Neural cell (in vitro differentiated cells): Measurements from ENCODE around the gene CCL14. TPM values are rescaled to one million over a fixed set of nuclear protein-coding genes. Genes with fewer than 3 reads are reported as not detected.

Experiments
- H2AFZ ChIP-seq: fragments of 200-600, 300-800 bp; sonication (generic), shearing (Covaris generic); 2 replicates; pipeline ENCODE4 v1.6.0; 2014; ENCODE audit warnings: low read depth, mild to moderate bottlenecking, antibody characterized with exemption, low read length, moderate library complexity
- H3F3A ChIP-seq: fragments of 200-600 bp; shearing (Covaris generic); 2 replicates; pipeline ENCODE4 v1.6.1; 2016; ENCODE audit warnings: mild to moderate bottlenecking, moderate library complexity, mixed read lengths, antibody characterized with exemption, low read length; ENCODE audit not compliant: insufficient read depth, poor library complexity, severe bottlenecking
- H3K27ac ChIP-seq: fragments of 200-600, 300-800 bp; sonication (generic), shearing (Covaris generic); 2 replicates; pipeline ENCODE4 v1.5.1; 2014; ENCODE audit warnings: mild to moderate bottlenecking, low read length, moderate library complexity
- H3K27me3 ChIP-seq: fragments of 300-800, 200-600 bp; sonication (generic), shearing (Covaris generic); 2 replicates; pipeline ENCODE4 v1.6.0; 2014; ENCODE audit warnings: mild to moderate bottlenecking, low read depth, low read length, moderate library complexity; ENCODE audit not compliant: insufficient read depth
- H3K36me3 ChIP-seq: fragments of 300-800, 200-600 bp; sonication (generic), shearing (Covaris generic); 2 replicates; pipeline ENCODE4 v1.5.1; 2014; ENCODE audit warnings: mild to moderate bottlenecking, antibody characterized with exemption, low read length, moderate library complexity; ENCODE audit not compliant: insufficient read depth
- H3K4me2 ChIP-seq: fragments of 300-800, 200-600 bp; sonication (generic), shearing (Covaris generic); 2 replicates; pipeline ENCODE4 v1.6.0; 2014; ENCODE audit warnings: mild to moderate bottlenecking, low read length
- H3K4me3 ChIP-seq: fragments of 300-800, 200-600 bp; sonication (generic), shearing (Covaris generic); 2 replicates; pipeline ENCODE4 v1.5.1; 2014; ENCODE audit warnings: mild to moderate bottlenecking, low read length, moderate library complexity
- H3K79me2 ChIP-seq: fragments of 200-600 bp; shearing (Covaris generic); replicated peaks from 2 replicates; pipeline ENCODE4 v1.6.0; 2014; ENCODE audit warnings: mild to moderate bottlenecking, low read length, moderate library complexity; ENCODE audit not compliant: insufficient read depth
- H3K9ac ChIP-seq: fragments of 300-800, 200-600 bp; sonication (generic), shearing (Covaris generic); 2 replicates; pipeline ENCODE4 v1.6.1; 2016; ENCODE audit warnings: mild to moderate bottlenecking, low read length, mixed read lengths
- H3K9me2 ChIP-seq: fragments of 200-600 bp; shearing (Covaris generic); 2 replicates; pipeline ENCODE4 v1.6.1; 2016; ENCODE audit warnings: mild to moderate bottlenecking, low read length, mixed read lengths; ENCODE audit not compliant: insufficient read depth
- H3K9me3 ChIP-seq: fragments of 200-600, 300-800 bp; sonication (generic), shearing (Covaris generic); 2 replicates; pipeline ENCODE4 v1.6.1; 2016; ENCODE audit warnings: mild to moderate bottlenecking, mixed run types, low read length, moderate library complexity, mixed read lengths
- H4K20me1 ChIP-seq: fragments of 200-600 bp; shearing (Covaris generic); 2 replicates; pipeline ENCODE4 v1.6.1; 2016; ENCODE audit warnings: mild to moderate bottlenecking, mixed run types; ENCODE audit not compliant: insufficient read depth
- EP300 ChIP-seq: fragments of 450-650 bp; conservative IDR thresholded peaks from 2 replicates; pipeline ENCODE4 v1.6.1; 2014; ENCODE audit warnings: antibody characterized with exemption, mild to moderate bottlenecking, moderate library complexity; ENCODE audit not compliant: poor library complexity, severe bottlenecking
- EZH2 ChIP-seq: fragments of 200-600, 300-800 bp; shearing (Covaris generic), sonication (generic); IDR thresholded peaks from 2 replicates; pipeline ENCODE4 v1.6.1; 2014; ENCODE audit warnings: antibody characterized with exemption, low read length, borderline replicate concordance, mild to moderate bottlenecking; ENCODE audit not compliant: insufficient read depth, poor library complexity, severe bottlenecking
- MXI1 ChIP-seq: fragments of 450-650 bp; conservative IDR thresholded peaks from 2 replicates; pipeline ENCODE4 v1.6.1; 2014; ENCODE audit warnings: antibody characterized with exemption, mild to moderate bottlenecking; ENCODE audit not compliant: poor library complexity, severe bottlenecking
- POLR2AphosphoS5 ChIP-seq: IDR thresholded peaks from 2 replicates; pipeline ENCODE4 v1.6.1; 2012
- RAD21 ChIP-seq: fragments of 450-650 bp; conservative IDR thresholded peaks from 2 replicates; pipeline ENCODE4 v1.6.1; 2014; ENCODE audit warnings: antibody characterized with exemption, mild to moderate bottlenecking, moderate library complexity
- REST ChIP-seq: IDR thresholded peaks from 2 replicates; pipeline ENCODE4 v1.6.1; 2012; ENCODE audit warnings: borderline replicate concordance
- SMC3 ChIP-seq: fragments of 450-650 bp; conservative IDR thresholded peaks from 2 replicates; pipeline ENCODE4 v1.6.1; 2014; ENCODE audit warnings: antibody characterized with exemption, mild to moderate bottlenecking, moderate library complexity; ENCODE audit not compliant: poor library complexity
- TAF1 ChIP-seq: IDR thresholded peaks from 2 replicates; pipeline ENCODE4 v1.6.1; 2012; ENCODE audit warnings: low read depth
- polyA plus RNA-seq: library from polyadenylated mRNA; depleted of rRNA; stranded (reverse); fragments of >200 nt; gene quantifications from 2 replicates; pipeline ENCODE4 v1.2.3, GENCODE V29; 2014
- TF ChIP-seq, protein P1 (sequence below): fragments of 450-650 bp; IDR thresholded peaks from 2 replicates; pipeline ENCODE4 v1.5.1; 2014; ENCODE audit warnings: antibody characterized with exemption, mild to moderate bottlenecking, moderate library complexity; ENCODE audit not compliant: poor library complexity, severe bottlenecking

Gene CCL14
- polyA plus RNA-seq, 1 donor from 2014 or later, result not detected

- Histone ChIP-seq H3K27me3 (no peaks in the 10 kb centered on the region), H3K9me3 (no peaks in the 10 kb centered on the region), H3K79me2 (no peaks in the 10 kb centered on the region), H3K9ac (no peak overlapping the region), H2AFZ (no peak overlapping the region), H3K36me3 (no peaks in the 10 kb centered on the region), H3K4me3 (no peak overlapping the region), H3K27ac (no peak overlapping the region), H3K9me2 (no peaks in the 10 kb centered on the region), H3F3A (no peaks in the 10 kb centered on the region), H3K4me2 (no peak overlapping the region), H4K20me1 (no peaks in the 10 kb centered on the region)
- TF ChIP-seq EZH2 (no peak), MXI1 (no peak), TAF1 (no peak), RAD21 (no peak), POLR2AphosphoS5 (no peak), SMC3 (no peak)
Observed at GRCh38 chr17:35944151-35944550, 42.4 kb downstream of the CCL14 start.

GRCh38 chr17:35943537-35943936 lies 43.0 kb downstream of the CCL14 start, which contains the start of gene LYZL6:
Gene LYZL6, minus strand, starts transcription at chr17:35943713. Its CDS starts 4,357 bp downstream, at chr17:35939356.
- no peaks in the 10 kb centered on the region for H3K9me2 ChIP-seq
- H3K27me3 ChIP-seq, result no peaks in the 10 kb centered on the region
- H3K79me2 ChIP-seq, result no peaks in the 10 kb centered on the region
- no peaks in the 10 kb centered on the region for H3K9me3 ChIP-seq
- no peak within 1 kb of the TSS for H3K9ac ChIP-seq
- no peaks in the 10 kb centered on the region for H4K20me1 ChIP-seq
- no peaks in the 10 kb centered on the region for H3K36me3 ChIP-seq
- no peak within 1 kb of the TSS for H3K27ac ChIP-seq
- H3K4me2 ChIP-seq, result no peak within 1 kb of the TSS
- no peak within 1 kb of the TSS for H3K4me3 ChIP-seq
- TF ChIP-seq TAF1 (no peak), MXI1 (no peak), RAD21 (no peak), POLR2AphosphoS5 (no peak), SMC3 (no peak), EP300 (no peak), REST (no peak), EZH2 (no peak)
- TF ChIP-seq, protein P1, sequence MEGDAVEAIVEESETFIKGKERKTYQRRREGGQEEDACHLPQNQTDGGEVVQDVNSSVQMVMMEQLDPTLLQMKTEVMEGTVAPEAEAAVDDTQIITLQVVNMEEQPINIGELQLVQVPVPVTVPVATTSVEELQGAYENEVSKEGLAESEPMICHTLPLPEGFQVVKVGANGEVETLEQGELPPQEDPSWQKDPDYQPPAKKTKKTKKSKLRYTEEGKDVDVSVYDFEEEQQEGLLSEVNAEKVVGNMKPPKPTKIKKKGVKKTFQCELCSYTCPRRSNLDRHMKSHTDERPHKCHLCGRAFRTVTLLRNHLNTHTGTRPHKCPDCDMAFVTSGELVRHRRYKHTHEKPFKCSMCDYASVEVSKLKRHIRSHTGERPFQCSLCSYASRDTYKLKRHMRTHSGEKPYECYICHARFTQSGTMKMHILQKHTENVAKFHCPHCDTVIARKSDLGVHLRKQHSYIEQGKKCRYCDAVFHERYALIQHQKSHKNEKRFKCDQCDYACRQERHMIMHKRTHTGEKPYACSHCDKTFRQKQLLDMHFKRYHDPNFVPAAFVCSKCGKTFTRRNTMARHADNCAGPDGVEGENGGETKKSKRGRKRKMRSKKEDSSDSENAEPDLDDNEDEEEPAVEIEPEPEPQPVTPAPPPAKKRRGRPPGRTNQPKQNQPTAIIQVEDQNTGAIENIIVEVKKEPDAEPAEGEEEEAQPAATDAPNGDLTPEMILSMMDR, result no peak
- H2AFZ ChIP-seq, result no peak within 1 kb of the TSS
- H3F3A ChIP-seq, result no peaks in the 10 kb centered on the region
